Neural cell (in vitro differentiated cells): ENCODE measurements around the gene SLC24A3. TPM values are rescaled to one million over a fixed set of nuclear protein-coding genes. Genes with fewer than 3 reads are reported as not detected.

Experiments
- H2AFZ ChIP-seq: fragments of 200-600, 300-800 bp; sonication (generic), shearing (Covaris generic); 2 replicates; pipeline ENCODE4 v1.6.0; 2014; ENCODE audit warnings: low read depth, mild to moderate bottlenecking, antibody characterized with exemption, low read length, moderate library complexity
- H3F3A ChIP-seq: fragments of 200-600 bp; shearing (Covaris generic); 2 replicates; pipeline ENCODE4 v1.6.1; 2016; ENCODE audit warnings: mild to moderate bottlenecking, moderate library complexity, mixed read lengths, antibody characterized with exemption, low read length; ENCODE audit not compliant: insufficient read depth, poor library complexity, severe bottlenecking
- H3K27ac ChIP-seq: fragments of 200-600, 300-800 bp; sonication (generic), shearing (Covaris generic); 2 replicates; pipeline ENCODE4 v1.5.1; 2014; ENCODE audit warnings: mild to moderate bottlenecking, low read length, moderate library complexity
- H3K27me3 ChIP-seq: fragments of 300-800, 200-600 bp; sonication (generic), shearing (Covaris generic); 2 replicates; pipeline ENCODE4 v1.6.0; 2014; ENCODE audit warnings: mild to moderate bottlenecking, low read depth, low read length, moderate library complexity; ENCODE audit not compliant: insufficient read depth
- H3K36me3 ChIP-seq: fragments of 300-800, 200-600 bp; sonication (generic), shearing (Covaris generic); 2 replicates; pipeline ENCODE4 v1.5.1; 2014; ENCODE audit warnings: mild to moderate bottlenecking, antibody characterized with exemption, low read length, moderate library complexity; ENCODE audit not compliant: insufficient read depth
- H3K4me2 ChIP-seq: fragments of 300-800, 200-600 bp; sonication (generic), shearing (Covaris generic); 2 replicates; pipeline ENCODE4 v1.6.0; 2014; ENCODE audit warnings: mild to moderate bottlenecking, low read length
- H3K4me3 ChIP-seq: fragments of 300-800, 200-600 bp; sonication (generic), shearing (Covaris generic); 2 replicates; pipeline ENCODE4 v1.5.1; 2014; ENCODE audit warnings: mild to moderate bottlenecking, low read length, moderate library complexity
- H3K79me2 ChIP-seq: fragments of 200-600 bp; shearing (Covaris generic); replicated peaks from 2 replicates; pipeline ENCODE4 v1.6.0; 2014; ENCODE audit warnings: mild to moderate bottlenecking, low read length, moderate library complexity; ENCODE audit not compliant: insufficient read depth
- H3K9ac ChIP-seq: fragments of 300-800, 200-600 bp; sonication (generic), shearing (Covaris generic); 2 replicates; pipeline ENCODE4 v1.6.1; 2016; ENCODE audit warnings: mild to moderate bottlenecking, low read length, mixed read lengths
- H3K9me2 ChIP-seq: fragments of 200-600 bp; shearing (Covaris generic); 2 replicates; pipeline ENCODE4 v1.6.1; 2016; ENCODE audit warnings: mild to moderate bottlenecking, low read length, mixed read lengths; ENCODE audit not compliant: insufficient read depth
- H3K9me3 ChIP-seq: fragments of 200-600, 300-800 bp; sonication (generic), shearing (Covaris generic); 2 replicates; pipeline ENCODE4 v1.6.1; 2016; ENCODE audit warnings: mild to moderate bottlenecking, mixed run types, low read length, moderate library complexity, mixed read lengths
- H4K20me1 ChIP-seq: fragments of 200-600 bp; shearing (Covaris generic); 2 replicates; pipeline ENCODE4 v1.6.1; 2016; ENCODE audit warnings: mild to moderate bottlenecking, mixed run types; ENCODE audit not compliant: insufficient read depth
- EP300 ChIP-seq: fragments of 450-650 bp; conservative IDR thresholded peaks from 2 replicates; pipeline ENCODE4 v1.6.1; 2014; ENCODE audit warnings: antibody characterized with exemption, mild to moderate bottlenecking, moderate library complexity; ENCODE audit not compliant: poor library complexity, severe bottlenecking
- EZH2 ChIP-seq: fragments of 200-600, 300-800 bp; shearing (Covaris generic), sonication (generic); IDR thresholded peaks from 2 replicates; pipeline ENCODE4 v1.6.1; 2014; ENCODE audit warnings: antibody characterized with exemption, low read length, borderline replicate concordance, mild to moderate bottlenecking; ENCODE audit not compliant: insufficient read depth, poor library complexity, severe bottlenecking
- MXI1 ChIP-seq: fragments of 450-650 bp; conservative IDR thresholded peaks from 2 replicates; pipeline ENCODE4 v1.6.1; 2014; ENCODE audit warnings: antibody characterized with exemption, mild to moderate bottlenecking; ENCODE audit not compliant: poor library complexity, severe bottlenecking
- POLR2AphosphoS5 ChIP-seq: IDR thresholded peaks from 2 replicates; pipeline ENCODE4 v1.6.1; 2012
- RAD21 ChIP-seq: fragments of 450-650 bp; conservative IDR thresholded peaks from 2 replicates; pipeline ENCODE4 v1.6.1; 2014; ENCODE audit warnings: antibody characterized with exemption, mild to moderate bottlenecking, moderate library complexity
- SMC3 ChIP-seq: fragments of 450-650 bp; conservative IDR thresholded peaks from 2 replicates; pipeline ENCODE4 v1.6.1; 2014; ENCODE audit warnings: antibody characterized with exemption, mild to moderate bottlenecking, moderate library complexity; ENCODE audit not compliant: poor library complexity
- TAF1 ChIP-seq: IDR thresholded peaks from 2 replicates; pipeline ENCODE4 v1.6.1; 2012; ENCODE audit warnings: low read depth
- polyA plus RNA-seq: library from polyadenylated mRNA; depleted of rRNA; stranded (reverse); fragments of >200 nt; gene quantifications from 2 replicates; pipeline ENCODE4 v1.2.3, GENCODE V29; 2014
- TF ChIP-seq, protein P1 (sequence below): fragments of 450-650 bp; IDR thresholded peaks from 2 replicates; pipeline ENCODE4 v1.5.1; 2014; ENCODE audit warnings: antibody characterized with exemption, mild to moderate bottlenecking, moderate library complexity; ENCODE audit not compliant: poor library complexity, severe bottlenecking
- TF ChIP-seq, protein P2 (sequence below): IDR thresholded peaks from 2 replicates; pipeline ENCODE4 v1.6.1; 2012; ENCODE audit warnings: borderline replicate concordance

The SLC24A3 gene
- polyA plus RNA-seq, 1 donor from 2014 or later: 6.5 TPM

GRCh38 chr20:19440660-19441527, 228.5 kb downstream of the SLC24A3 start:
- TF ChIP-seq EP300: no peak
- TF ChIP-seq, protein P1, sequence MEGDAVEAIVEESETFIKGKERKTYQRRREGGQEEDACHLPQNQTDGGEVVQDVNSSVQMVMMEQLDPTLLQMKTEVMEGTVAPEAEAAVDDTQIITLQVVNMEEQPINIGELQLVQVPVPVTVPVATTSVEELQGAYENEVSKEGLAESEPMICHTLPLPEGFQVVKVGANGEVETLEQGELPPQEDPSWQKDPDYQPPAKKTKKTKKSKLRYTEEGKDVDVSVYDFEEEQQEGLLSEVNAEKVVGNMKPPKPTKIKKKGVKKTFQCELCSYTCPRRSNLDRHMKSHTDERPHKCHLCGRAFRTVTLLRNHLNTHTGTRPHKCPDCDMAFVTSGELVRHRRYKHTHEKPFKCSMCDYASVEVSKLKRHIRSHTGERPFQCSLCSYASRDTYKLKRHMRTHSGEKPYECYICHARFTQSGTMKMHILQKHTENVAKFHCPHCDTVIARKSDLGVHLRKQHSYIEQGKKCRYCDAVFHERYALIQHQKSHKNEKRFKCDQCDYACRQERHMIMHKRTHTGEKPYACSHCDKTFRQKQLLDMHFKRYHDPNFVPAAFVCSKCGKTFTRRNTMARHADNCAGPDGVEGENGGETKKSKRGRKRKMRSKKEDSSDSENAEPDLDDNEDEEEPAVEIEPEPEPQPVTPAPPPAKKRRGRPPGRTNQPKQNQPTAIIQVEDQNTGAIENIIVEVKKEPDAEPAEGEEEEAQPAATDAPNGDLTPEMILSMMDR: no peak
- no peak for TF ChIP-seq TAF1
- no peak for TF ChIP-seq EZH2
- TF ChIP-seq, protein P2, sequence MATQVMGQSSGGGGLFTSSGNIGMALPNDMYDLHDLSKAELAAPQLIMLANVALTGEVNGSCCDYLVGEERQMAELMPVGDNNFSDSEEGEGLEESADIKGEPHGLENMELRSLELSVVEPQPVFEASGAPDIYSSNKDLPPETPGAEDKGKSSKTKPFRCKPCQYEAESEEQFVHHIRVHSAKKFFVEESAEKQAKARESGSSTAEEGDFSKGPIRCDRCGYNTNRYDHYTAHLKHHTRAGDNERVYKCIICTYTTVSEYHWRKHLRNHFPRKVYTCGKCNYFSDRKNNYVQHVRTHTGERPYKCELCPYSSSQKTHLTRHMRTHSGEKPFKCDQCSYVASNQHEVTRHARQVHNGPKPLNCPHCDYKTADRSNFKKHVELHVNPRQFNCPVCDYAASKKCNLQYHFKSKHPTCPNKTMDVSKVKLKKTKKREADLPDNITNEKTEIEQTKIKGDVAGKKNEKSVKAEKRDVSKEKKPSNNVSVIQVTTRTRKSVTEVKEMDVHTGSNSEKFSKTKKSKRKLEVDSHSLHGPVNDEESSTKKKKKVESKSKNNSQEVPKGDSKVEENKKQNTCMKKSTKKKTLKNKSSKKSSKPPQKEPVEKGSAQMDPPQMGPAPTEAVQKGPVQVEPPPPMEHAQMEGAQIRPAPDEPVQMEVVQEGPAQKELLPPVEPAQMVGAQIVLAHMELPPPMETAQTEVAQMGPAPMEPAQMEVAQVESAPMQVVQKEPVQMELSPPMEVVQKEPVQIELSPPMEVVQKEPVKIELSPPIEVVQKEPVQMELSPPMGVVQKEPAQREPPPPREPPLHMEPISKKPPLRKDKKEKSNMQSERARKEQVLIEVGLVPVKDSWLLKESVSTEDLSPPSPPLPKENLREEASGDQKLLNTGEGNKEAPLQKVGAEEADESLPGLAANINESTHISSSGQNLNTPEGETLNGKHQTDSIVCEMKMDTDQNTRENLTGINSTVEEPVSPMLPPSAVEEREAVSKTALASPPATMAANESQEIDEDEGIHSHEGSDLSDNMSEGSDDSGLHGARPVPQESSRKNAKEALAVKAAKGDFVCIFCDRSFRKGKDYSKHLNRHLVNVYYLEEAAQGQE: no peak
- TF ChIP-seq POLR2AphosphoS5: no peak
- TF ChIP-seq SMC3: no peak
- TF ChIP-seq MXI1: no peak
- no peak for TF ChIP-seq RAD21

DNA sequence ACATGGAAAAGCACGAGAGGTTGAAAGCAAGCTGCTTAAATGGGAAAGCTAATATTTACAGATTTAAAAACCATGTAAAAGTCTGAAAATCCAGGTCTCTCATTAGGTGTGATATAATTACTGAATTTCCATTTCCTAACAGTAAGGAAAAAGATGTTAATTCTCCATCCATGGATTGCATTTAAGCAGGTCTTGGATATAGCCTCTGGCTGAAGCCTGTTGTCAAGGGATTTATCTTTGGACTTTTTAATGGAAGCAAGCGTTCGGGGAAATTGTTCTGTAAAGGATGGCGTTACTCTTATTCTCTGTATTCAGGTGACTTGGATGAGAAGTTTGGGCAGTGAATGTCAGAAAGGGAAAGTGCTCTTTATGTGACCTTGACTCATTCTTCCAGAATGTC, 233.8 kb downstream of the SLC24A3 start:
- no peaks in the 10 kb centered on the region for H3K79me2 ChIP-seq
- no peaks in the 10 kb centered on the region for H3K9me2 ChIP-seq
- no peak overlapping the region for H3K9ac ChIP-seq
- no peak overlapping the region for H3K27ac ChIP-seq
- no peak for TF ChIP-seq TAF1
- TF ChIP-seq, protein P1: no peak
- TF ChIP-seq MXI1: no peak
- TF ChIP-seq POLR2AphosphoS5: no peak
- TF ChIP-seq SMC3: no peak
- TF ChIP-seq EP300: no peak
- TF ChIP-seq, protein P2: no peak
- no peak for TF ChIP-seq RAD21
- TF ChIP-seq EZH2: no peak
- no peak overlapping the region for H2AFZ ChIP-seq
- H3K4me2 ChIP-seq: no peak overlapping the region
- no peaks in the 10 kb centered on the region for H3K36me3 ChIP-seq
- H3K4me3 ChIP-seq: no peak overlapping the region
- H3F3A ChIP-seq: no peaks in the 10 kb centered on the region
- no peaks in the 10 kb centered on the region for H3K27me3 ChIP-seq
- no peaks in the 10 kb centered on the region for H3K9me3 ChIP-seq
- no peaks in the 10 kb centered on the region for H4K20me1 ChIP-seq

More at GRCh38 chr20:19440660-19441527, 228.5 kb downstream of the SLC24A3 start:
- Histone ChIP-seq H3K4me3 (no peak overlapping the region), H3K27me3 (no peaks in the 10 kb centered on the region), H2AFZ (no peak overlapping the region), H3K79me2 (no peaks in the 10 kb centered on the region), H3K4me2 (no peak overlapping the region), H3K9me2 (no peaks in the 10 kb centered on the region), H3K9me3 (no peaks in the 10 kb centered on the region), H3K36me3 (no peaks in the 10 kb centered on the region), H3F3A (no peaks in the 10 kb centered on the region), H3K9ac (no peak overlapping the region), H4K20me1 (no peaks in the 10 kb centered on the region), H3K27ac (no peak overlapping the region)
